ENCODE measurements around the gene KRT86. TPM values are rescaled to one million over a fixed set of nuclear protein-coding genes. Genes with fewer than 3 reads are reported as not detected.

The KRT86 gene
- total RNA-seq, 1 experiment from 2014 or later: 2.7 TPM

- Histone ChIP-seq H3K4me2 (no peak overlapping the region), H3K9me3 (ENCODE audit: insufficient read depth, low read depth) (no peaks in the 10 kb centered on the region), H3K27me3 (ENCODE audit: insufficient read depth, low read depth) (no peaks in the 10 kb centered on the region), H4K20me1 (ENCODE audit: insufficient read depth) (no peaks in the 10 kb centered on the region), H3K4me1 (replicated peaks; ENCODE audit: insufficient read depth) (0 out of 2 replicates have a peak, but pooled peaks cover 8% of the 10 kb centered on the region), H3K79me2 (ENCODE audit: low read depth) (no peaks in the 10 kb centered on the region), H3K4me3 (no peak overlapping the region), H3K36me3 (ENCODE audit: low read depth) (no peaks in the 10 kb centered on the region), H2AFZ (no peak overlapping the region), H3K9me2 (ENCODE audit: insufficient read depth) (no peaks in the 10 kb centered on the region), H3K27ac (no peak overlapping the region), H3F3A (ENCODE audit: insufficient read depth, low read depth) (no peaks in the 10 kb centered on the region)
- CTCF ChIA-PET: no interaction called here
- intact Hi-C loops (cut with micrococcal nuclease; ENCODE audit: unreplicated experiment): no loop called here
- DNase-seq: no peak
- BruUV-seq (replicated peaks): no TSS peak
- TF ChIP-seq EZH2 (IDR thresholded peaks at IDR 0.05; ENCODE audit: low read depth): no peak
- TF ChIP-seq, protein P1, sequence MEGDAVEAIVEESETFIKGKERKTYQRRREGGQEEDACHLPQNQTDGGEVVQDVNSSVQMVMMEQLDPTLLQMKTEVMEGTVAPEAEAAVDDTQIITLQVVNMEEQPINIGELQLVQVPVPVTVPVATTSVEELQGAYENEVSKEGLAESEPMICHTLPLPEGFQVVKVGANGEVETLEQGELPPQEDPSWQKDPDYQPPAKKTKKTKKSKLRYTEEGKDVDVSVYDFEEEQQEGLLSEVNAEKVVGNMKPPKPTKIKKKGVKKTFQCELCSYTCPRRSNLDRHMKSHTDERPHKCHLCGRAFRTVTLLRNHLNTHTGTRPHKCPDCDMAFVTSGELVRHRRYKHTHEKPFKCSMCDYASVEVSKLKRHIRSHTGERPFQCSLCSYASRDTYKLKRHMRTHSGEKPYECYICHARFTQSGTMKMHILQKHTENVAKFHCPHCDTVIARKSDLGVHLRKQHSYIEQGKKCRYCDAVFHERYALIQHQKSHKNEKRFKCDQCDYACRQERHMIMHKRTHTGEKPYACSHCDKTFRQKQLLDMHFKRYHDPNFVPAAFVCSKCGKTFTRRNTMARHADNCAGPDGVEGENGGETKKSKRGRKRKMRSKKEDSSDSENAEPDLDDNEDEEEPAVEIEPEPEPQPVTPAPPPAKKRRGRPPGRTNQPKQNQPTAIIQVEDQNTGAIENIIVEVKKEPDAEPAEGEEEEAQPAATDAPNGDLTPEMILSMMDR (conservative IDR thresholded peaks at IDR 0.05): no peak
- POLR2A ChIA-PET (ENCODE audit: unreplicated experiment): interaction anchor here (0.7 kb wide), 1 partner anchor 25 kb away, joined by 4 read pairs; no protein-coding TSS in a partner anchor
Measured at GRCh38 chr12:52262286-52262685, 12.2 kb upstream of the KRT86 start.

DNA sequence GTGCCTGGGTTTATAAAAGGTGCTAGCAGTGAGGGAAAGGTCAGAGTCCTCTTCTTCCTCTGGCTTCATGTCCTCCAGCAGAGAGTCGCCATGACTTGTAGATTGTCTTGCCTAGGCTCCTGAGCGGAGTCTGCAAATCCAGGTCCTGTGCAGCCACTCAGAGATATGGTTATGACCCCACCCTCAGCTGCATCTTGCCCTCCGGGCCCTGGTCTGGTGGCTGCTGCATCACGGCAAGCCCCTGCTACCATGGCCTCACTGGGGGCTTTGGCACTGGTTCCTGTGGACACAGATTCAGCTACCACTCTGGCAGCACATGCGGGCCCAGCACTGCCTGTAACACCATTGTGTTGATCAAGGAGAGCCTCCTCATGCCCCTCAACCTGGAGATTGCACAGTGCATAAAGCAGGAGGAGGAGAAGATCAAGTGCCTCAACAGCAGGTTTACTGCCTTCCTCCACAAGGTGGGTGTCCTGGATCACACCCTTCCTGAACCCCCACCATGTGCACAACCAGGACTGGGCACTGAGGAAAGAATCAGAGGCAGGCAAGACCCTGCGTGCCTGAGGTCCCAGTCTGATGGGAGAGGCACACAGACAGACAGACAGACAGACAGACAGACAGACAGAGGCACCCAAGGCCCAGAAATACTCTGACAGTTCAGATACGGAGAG, 10.5 kb upstream of the KRT86 start:
- H4K20me1 ChIP-seq (ENCODE audit: insufficient read depth): no peaks in the 10 kb centered on the region
- H3K36me3 ChIP-seq (ENCODE audit: low read depth): no peaks in the 10 kb centered on the region
- ChIA-PET POLR2A (ENCODE audit: unreplicated experiment) (no interaction called here), CTCF (interaction anchor here (0.7 kb wide), 1 partner anchor 535 kb away, joined by 3 read pairs; no protein-coding TSS in a partner anchor)
- no peak overlapping the region for H3K4me3 ChIP-seq
- no peak overlapping the region for H2AFZ ChIP-seq
- intact Hi-C loops (cut with micrococcal nuclease; ENCODE audit: unreplicated experiment): no loop called here
- no peak for DNase-seq
- no peaks in the 10 kb centered on the region for H3K9me2 ChIP-seq (ENCODE audit: insufficient read depth)
- no peaks in the 10 kb centered on the region for H3F3A ChIP-seq (ENCODE audit: insufficient read depth, low read depth)
- H3K27me3 ChIP-seq (ENCODE audit: insufficient read depth, low read depth): no peaks in the 10 kb centered on the region
- H3K4me1 ChIP-seq (replicated peaks; ENCODE audit: insufficient read depth): 0 out of 2 replicates have a peak, but pooled peaks cover 8% of the 10 kb centered on the region
- TF ChIP-seq, protein P1 (conservative IDR thresholded peaks at IDR 0.05): no peak
- no peak for TF ChIP-seq EZH2 (IDR thresholded peaks at IDR 0.05; ENCODE audit: low read depth)
- no peak overlapping the region for H3K4me2 ChIP-seq
- H3K79me2 ChIP-seq (ENCODE audit: low read depth): no peaks in the 10 kb centered on the region
- no TSS peak for BruUV-seq (replicated peaks)
- H3K27ac ChIP-seq: no peak overlapping the region
- no peaks in the 10 kb centered on the region for H3K9me3 ChIP-seq (ENCODE audit: insufficient read depth, low read depth)

- POLR2A ChIA-PET (ENCODE audit: unreplicated experiment): no interaction called here
- no peak overlapping the region for H2AFZ ChIP-seq
- H3K27me3 ChIP-seq (ENCODE audit: insufficient read depth, low read depth): no peaks in the 10 kb centered on the region
- no peaks in the 10 kb centered on the region for H3K36me3 ChIP-seq (ENCODE audit: low read depth)
- no peaks in the 10 kb centered on the region for H4K20me1 ChIP-seq (ENCODE audit: insufficient read depth)
- CTCF ChIA-PET: interaction anchor here (0.7 kb wide), 1 partner anchor 535 kb away, joined by 3 read pairs; no protein-coding TSS in a partner anchor
- no peak overlapping the region for H3K4me2 ChIP-seq
- no peaks in the 10 kb centered on the region for H3K9me2 ChIP-seq (ENCODE audit: insufficient read depth)
- intact Hi-C loops (cut with micrococcal nuclease; ENCODE audit: unreplicated experiment): no loop called here
- TF ChIP-seq, protein P1 (conservative IDR thresholded peaks at IDR 0.05): no peak
- no peak for TF ChIP-seq EZH2 (IDR thresholded peaks at IDR 0.05; ENCODE audit: low read depth)
- H3K9me3 ChIP-seq (ENCODE audit: insufficient read depth, low read depth): no peaks in the 10 kb centered on the region
- BruUV-seq (replicated peaks): no TSS peak
- H3K27ac ChIP-seq: no peak overlapping the region
- H3K4me1 ChIP-seq (replicated peaks; ENCODE audit: insufficient read depth): 0 out of 2 replicates have a peak, but pooled peaks cover 8% of the 10 kb centered on the region
- H3F3A ChIP-seq (ENCODE audit: insufficient read depth, low read depth): no peaks in the 10 kb centered on the region
- H3K79me2 ChIP-seq (ENCODE audit: low read depth): no peaks in the 10 kb centered on the region
- DNase-seq: no peak
- no peak overlapping the region for H3K4me3 ChIP-seq
Measured at GRCh38 chr12:52264435-52264825, 10.0 kb upstream of the KRT86 start.

Data from PC-9 (cell line).